SH-SY5Y (cell line): ENCODE data around the gene MGST2.

Experiments
- GATA2 ChIP-seq: IDR thresholded peaks from 2 replicates; pipeline ENCODE4 v1.6.1; 2011; ENCODE audit warnings: mild to moderate bottlenecking, low read depth, low read length
- GATA3 ChIP-seq: IDR thresholded peaks from 2 replicates; pipeline ENCODE4 v1.6.1; 2011; ENCODE audit warnings: low read depth, mild to moderate bottlenecking, low read length, moderate library complexity

- TF ChIP-seq GATA3 = no peak
- no peak for TF ChIP-seq GATA2
Observed at GRCh38 chr4:139753686-139754085, 88.1 kb downstream of the MGST2 start.
